Esophagus muscularis mucosa (tissue), 4 donors: ENCODE measurements around the gene SIRT7. TPM values are rescaled to one million over a fixed set of nuclear protein-coding genes. Genes with fewer than 3 reads are reported as not detected.
A peak's percentile ranks its signal among the peaks of the same experiment; 100 is the strongest.

Experiments
- DNase-seq: peaks from one replicate; pipeline ENCODE4 v3.0.0-alpha.2; 2017; ENCODE audit errors: extremely low spot score
- H3K27ac ChIP-seq, 4 donors: fragments of 200-600 bp; sonication (generic); replicated peaks in 1 of 4; 1 replicate in 3 of 4; 2 replicates in 1 of 4; pipeline ENCODE4 v1.5.1; 2016 to 2019; ENCODE audit warnings: mild to moderate bottlenecking in 1 of 4
- H3K27me3 ChIP-seq, 4 donors: fragments of 200-600 bp; sonication (generic); one replicate each; pipeline versions ENCODE4 v1.5.1 to v1.6.0; 2016 to 2019
- H3K36me3 ChIP-seq, 4 donors: fragments of 200-600 bp; sonication (generic); one replicate each; pipeline ENCODE4 v1.5.1; 2016 to 2019
- H3K4me1 ChIP-seq, 4 donors: fragments of 200-600 bp; sonication (generic); one replicate each; pipeline ENCODE4 v1.5.1; 2016 to 2019
- H3K4me3 ChIP-seq, 4 donors: fragments of 200-600 bp; sonication (generic); 1 replicate in 2 of 4; 2 replicates in 2 of 4; pipeline ENCODE4 v1.5.1; 2016 to 2019; ENCODE audit warnings: mild to moderate bottlenecking in 4 of 4, moderate library complexity in 1 of 4
- H3K9me3 ChIP-seq, 4 donors: fragments of 200-600 bp; sonication (generic); 1 replicate in 3 of 4; 2 replicates in 1 of 4; pipeline ENCODE4 v1.5.1; 2016 to 2019
- EP300 ChIP-seq: sonication (generic); formaldehyde crosslinking; IDR thresholded peaks from one replicate; pipeline ENCODE4 v1.6.1; 2017; ENCODE audit warnings: antibody characterized with exemption
- POLR2A ChIP-seq: fragments of 450-650 bp; IDR thresholded peaks from one replicate; pipeline ENCODE4 v1.6.1; 2017; ENCODE audit warnings: antibody characterized with exemption, moderate library complexity, mild to moderate bottlenecking, low read depth
- POLR2AphosphoS5 ChIP-seq, 2 donors: sonication (generic); formaldehyde crosslinking; IDR thresholded peaks; one replicate each; pipeline ENCODE4 v1.6.1; 2017; ENCODE audit warnings: antibody characterized with exemption in 2 of 2
- WGBS: methylation state at CpG from one replicate; pipeline ENCODE4 v1.1.5; 2018; 5-methylcytosine and 5-hydroxymethylcytosine counted together
- intact Hi-C: fragments of 100-400 bp; cut with DNase I; formaldehyde crosslinking; loops from one replicate; pipeline ENCODE4 v1.15.1; 2023
- total RNA-seq, 4 donors: library from RNA; depleted of rRNA; stranded (reverse); fragments of >200 nt; gene quantifications; one replicate each; pipeline versions ENCODE4 v1.1.0 to v1.2.1, GENCODE V29; 2016
- TF ChIP-seq, protein P1 (sequence below), 3 experiments: fragments of 200-600 bp in 2 of 3; fragments of 450-650 bp in 1 of 3; sonication (generic) in 2 of 3; IDR thresholded peaks; one replicate each; pipeline ENCODE4 v1.5.1; 2017 to 2019; ENCODE audit warnings: antibody characterized with exemption in 3 of 3, mild to moderate bottlenecking in 2 of 3, moderate library complexity in 1 of 3

SIRT7 gene
- total RNA-seq, 4 donors from 2014 or later, result 13.9 to 27.0 (median 19.9) TPM

DNA sequence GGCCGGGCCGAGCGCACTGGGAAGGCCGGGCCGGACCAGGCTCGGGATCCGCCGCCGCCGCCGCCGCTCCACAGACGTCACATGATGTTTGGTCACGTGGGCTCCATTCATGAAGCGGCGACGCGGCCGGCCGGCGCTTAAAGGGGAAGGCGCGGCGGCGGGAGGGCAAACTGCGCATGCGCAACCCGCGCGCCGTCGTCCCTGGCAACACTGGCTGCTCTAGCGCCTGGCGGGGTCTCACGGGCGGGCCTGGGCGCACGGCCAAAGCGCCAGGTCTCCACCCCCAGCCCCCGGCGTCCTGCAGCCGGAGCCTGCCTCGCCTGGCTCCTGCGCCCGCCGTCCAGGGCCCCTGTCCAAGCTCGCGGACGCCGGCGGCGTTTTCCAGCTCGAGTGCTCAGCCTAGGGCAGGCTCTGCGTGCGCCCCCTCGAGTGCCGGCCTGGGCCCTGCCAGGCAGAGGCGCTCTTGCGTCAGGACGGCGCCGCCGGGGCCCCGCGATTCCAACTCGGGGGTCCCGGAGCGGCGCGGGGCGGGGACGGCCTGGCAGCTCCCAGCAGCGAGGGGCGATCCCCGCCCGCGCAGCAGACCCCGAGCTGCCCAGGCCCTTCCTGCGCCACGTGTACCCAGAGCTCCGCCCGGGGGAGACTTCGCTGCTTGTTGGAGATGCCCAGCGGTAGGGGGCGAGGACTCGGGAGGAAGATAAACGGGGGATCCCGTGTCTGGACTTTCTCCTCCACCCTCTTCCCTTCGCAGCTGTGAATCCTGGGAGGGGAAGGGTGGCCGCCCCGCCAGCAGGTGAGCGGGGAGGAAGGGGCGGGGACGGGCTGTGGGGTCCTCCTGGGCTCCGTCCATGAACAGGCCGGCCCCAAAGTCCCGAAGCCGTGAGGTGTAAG is 9.9 kb upstream of the SIRT7 start, which contains the start of gene MAFG:
Gene MAFG, minus strand, starts transcription at position 83 of the 891 bp plus-strand sequence. CDS start 4,550 bp downstream, outside the sequence.
- no peaks in the 10 kb centered on the region for H3K9me3 ChIP-seq
- 3% methylated on average over 31 of the region's 98 CpGs for WGBS
- DNase-seq, result peak; percentile 97
- H3K27me3 ChIP-seq, result peaks cover 0 to 19% (median 1%) of the 10 kb centered on the region in 4 donors
- H3K4me1 ChIP-seq, result peaks cover 45 to 54% (median 51%) of the 10 kb centered on the region in 4 donors
- TF ChIP-seq, protein P1, sequence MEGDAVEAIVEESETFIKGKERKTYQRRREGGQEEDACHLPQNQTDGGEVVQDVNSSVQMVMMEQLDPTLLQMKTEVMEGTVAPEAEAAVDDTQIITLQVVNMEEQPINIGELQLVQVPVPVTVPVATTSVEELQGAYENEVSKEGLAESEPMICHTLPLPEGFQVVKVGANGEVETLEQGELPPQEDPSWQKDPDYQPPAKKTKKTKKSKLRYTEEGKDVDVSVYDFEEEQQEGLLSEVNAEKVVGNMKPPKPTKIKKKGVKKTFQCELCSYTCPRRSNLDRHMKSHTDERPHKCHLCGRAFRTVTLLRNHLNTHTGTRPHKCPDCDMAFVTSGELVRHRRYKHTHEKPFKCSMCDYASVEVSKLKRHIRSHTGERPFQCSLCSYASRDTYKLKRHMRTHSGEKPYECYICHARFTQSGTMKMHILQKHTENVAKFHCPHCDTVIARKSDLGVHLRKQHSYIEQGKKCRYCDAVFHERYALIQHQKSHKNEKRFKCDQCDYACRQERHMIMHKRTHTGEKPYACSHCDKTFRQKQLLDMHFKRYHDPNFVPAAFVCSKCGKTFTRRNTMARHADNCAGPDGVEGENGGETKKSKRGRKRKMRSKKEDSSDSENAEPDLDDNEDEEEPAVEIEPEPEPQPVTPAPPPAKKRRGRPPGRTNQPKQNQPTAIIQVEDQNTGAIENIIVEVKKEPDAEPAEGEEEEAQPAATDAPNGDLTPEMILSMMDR (IDR thresholded peaks at IDR 0.05), result peak; percentile 33 to 57 (median 48)
- TF ChIP-seq EP300 (no peak), POLR2AphosphoS5 (IDR thresholded peaks at IDR 0.05) (peak; percentile 87 to 90)
- peak within 1 kb of the TSS; percentile 91 to 98 (median 95) for H3K27ac ChIP-seq
- H3K36me3 ChIP-seq, result peaks cover 0 to 2% (median under 1%) of the 10 kb centered on the region in 4 donors
- H3K4me3 ChIP-seq, result peak within 1 kb of the TSS; percentile 80 to 99 (median 84)
- intact Hi-C loops, result no loop called here

DNA sequence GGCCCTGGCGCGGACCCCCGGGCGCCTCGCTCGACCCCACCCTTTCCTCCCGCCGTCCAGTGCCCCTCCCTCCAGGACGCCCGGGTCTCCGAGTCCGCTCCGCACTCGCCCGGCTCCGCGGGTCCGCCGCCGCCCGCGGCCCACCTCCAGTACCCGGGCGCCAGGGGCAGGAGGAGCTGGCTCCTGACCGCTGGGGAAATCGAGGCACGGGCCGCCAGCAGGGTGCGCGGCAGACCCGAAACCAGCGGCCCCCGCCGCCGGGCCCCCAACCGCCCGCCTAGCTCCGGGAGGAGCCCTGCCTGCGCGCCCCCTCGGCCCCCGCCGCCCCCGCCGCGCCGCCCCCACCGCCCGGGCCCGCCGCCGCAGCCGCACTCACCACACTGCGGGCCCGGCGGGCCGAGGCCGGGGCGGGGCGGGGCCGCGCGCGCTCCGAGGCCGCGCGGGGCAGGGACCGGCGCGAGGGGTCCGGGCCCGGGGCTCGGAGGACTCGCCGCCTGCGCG is 9.2 kb upstream of the SIRT7 start:
- H3K36me3 ChIP-seq, result peaks cover 5 to 8% (median 7%) of the 10 kb centered on the region in 4 donors
- peak overlapping the region; percentile 80 to 99 (median 84) for H3K4me3 ChIP-seq
- peak overlapping the region; percentile 91 to 98 (median 95) for H3K27ac ChIP-seq
- H3K27me3 ChIP-seq, result peaks cover 0 to 19% (median 1%) of the 10 kb centered on the region in 4 donors
- H3K9me3 ChIP-seq, result no peaks in the 10 kb centered on the region
- DNase-seq, result no peak
- WGBS, result 2% methylated on average over 19 of the region's 78 CpGs
- intact Hi-C loops, result no loop called here
- no peak for TF ChIP-seq EP300
- no peak for TF ChIP-seq POLR2AphosphoS5 (IDR thresholded peaks at IDR 0.05)
- TF ChIP-seq, protein P1 (IDR thresholded peaks at IDR 0.05), result no peak
- no peak for TF ChIP-seq POLR2A
- peaks cover 50 to 61% (median 58%) of the 10 kb centered on the region in 4 donors for H3K4me1 ChIP-seq

DNA sequence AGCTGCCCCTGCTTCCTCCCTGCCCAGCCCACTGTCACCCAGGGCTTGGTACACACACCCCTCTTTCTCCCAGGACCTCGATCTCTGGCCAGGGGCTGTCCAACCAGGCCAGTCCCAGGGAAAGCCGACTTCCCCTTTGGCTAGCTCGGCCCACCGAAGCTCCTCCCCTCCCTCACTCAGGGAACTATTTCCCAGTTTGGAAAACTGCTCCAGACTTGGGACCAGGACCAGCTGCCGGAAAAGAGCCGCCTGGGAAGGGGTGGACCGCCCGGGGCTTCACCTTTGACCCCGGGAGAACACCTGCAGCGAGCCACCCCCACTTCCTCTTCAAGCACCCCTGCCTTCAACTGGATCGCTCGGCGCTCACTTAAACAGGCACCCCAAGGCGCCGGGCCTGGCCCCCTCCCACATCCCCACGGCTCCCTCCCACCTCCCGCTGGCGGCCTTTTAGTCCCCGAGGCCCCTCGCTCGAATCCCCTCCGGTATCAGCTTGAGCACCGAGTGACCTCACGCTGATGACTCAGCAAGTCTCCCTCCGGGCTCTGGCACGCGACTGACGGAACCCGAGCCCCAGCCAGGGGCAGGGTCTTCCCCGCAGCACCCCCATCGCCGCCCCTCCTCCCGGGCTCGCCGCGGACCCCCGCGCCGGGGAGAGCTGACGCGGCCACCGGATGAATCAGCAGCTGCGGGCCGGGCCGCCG is 8.6 kb upstream of the SIRT7 start:
- peaks cover 50 to 67% (median 64%) of the 10 kb centered on the region in 4 donors for H3K4me1 ChIP-seq
- no peaks in the 10 kb centered on the region for H3K9me3 ChIP-seq
- 0% methylated on average over 28 of the region's 46 CpGs for WGBS
- peak overlapping the region; percentile 80 to 99 (median 84) for H3K4me3 ChIP-seq
- peak overlapping the region; percentile 91 to 98 (median 95) for H3K27ac ChIP-seq
- DNase-seq, result peak; percentile 95
- peaks cover 8 to 14% (median 13%) of the 10 kb centered on the region in 4 donors for H3K36me3 ChIP-seq
- intact Hi-C loops, result no loop called here
- peaks cover 0 to 16% (median 1%) of the 10 kb centered on the region in 4 donors for H3K27me3 ChIP-seq
- no peak for TF ChIP-seq POLR2A
- peak; percentile 73 to 75 for TF ChIP-seq POLR2AphosphoS5 (IDR thresholded peaks at IDR 0.05)

DNA sequence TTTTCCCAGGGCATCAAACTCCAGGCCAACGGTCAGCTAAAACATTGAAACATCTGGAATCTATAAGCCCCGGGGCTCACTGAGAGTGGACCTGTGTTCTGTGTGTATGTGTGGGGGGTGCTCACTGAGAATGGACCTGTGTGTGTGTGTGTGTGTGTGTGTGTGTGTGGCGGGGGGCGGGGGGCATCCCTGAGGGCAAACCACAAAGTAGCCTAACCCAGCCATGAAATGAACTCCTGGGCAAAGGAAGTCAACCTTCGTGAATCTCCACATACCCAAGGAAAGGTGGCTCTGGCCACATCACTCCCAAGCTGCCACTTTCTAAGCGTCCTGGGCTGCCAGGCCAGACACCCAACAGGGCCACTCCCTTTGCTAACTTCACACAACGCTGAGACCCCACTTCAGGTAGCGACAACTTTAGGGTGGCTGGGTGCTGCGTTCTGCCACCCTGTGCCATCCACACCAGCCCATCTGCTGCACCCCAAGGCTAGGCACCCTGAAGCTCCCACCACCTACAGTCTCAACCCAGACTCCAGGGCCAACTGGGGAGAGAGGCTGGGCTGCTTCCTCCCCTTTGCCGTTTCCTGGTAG is 8.0 kb upstream of the SIRT7 start:
- TF ChIP-seq, protein P1 (IDR thresholded peaks at IDR 0.05), result no peak
- TF ChIP-seq POLR2A (no peak), POLR2AphosphoS5 (IDR thresholded peaks at IDR 0.05) (no peak), EP300 (no peak)
- intact Hi-C loops, result no loop called here
- H3K27me3 ChIP-seq, result peaks cover 0 to 11% (median 1%) of the 10 kb centered on the region in 4 donors
- H3K4me1 ChIP-seq, result peaks cover 50 to 71% (median 69%) of the 10 kb centered on the region in 4 donors
- WGBS, result 64% methylated on average over 10 of the region's 10 CpGs
- peak overlapping the region; percentile 80 to 99 (median 84) for H3K4me3 ChIP-seq
- no peaks in the 10 kb centered on the region for H3K9me3 ChIP-seq
- H3K27ac ChIP-seq, result peak overlapping the region; percentile 91 to 98 (median 95)
- no peak for DNase-seq
- peaks cover 8 to 20% (median 15%) of the 10 kb centered on the region in 4 donors for H3K36me3 ChIP-seq
